Activated CD4-positive, CD25-positive, alpha-beta regulatory T cell treated with anti-CD3 and anti-CD28 coated beads, Interleukin-2, amount 50 U/mL, for 72 hours (primary cell): Measurements from ENCODE around the gene VPREB3.
A peak's percentile ranks its signal among the peaks of the same experiment; 100 is the strongest.
"Not testable (repeated sequence)": the region's sequence is repeated elsewhere in the genome, so short reads cannot be mapped to it uniquely, and the experiment has no call there.

Experiments used
- DNase-seq: peaks from one replicate; pipeline ENCODE4 v3.0.0; 2021

VPREB3 gene

DNA sequence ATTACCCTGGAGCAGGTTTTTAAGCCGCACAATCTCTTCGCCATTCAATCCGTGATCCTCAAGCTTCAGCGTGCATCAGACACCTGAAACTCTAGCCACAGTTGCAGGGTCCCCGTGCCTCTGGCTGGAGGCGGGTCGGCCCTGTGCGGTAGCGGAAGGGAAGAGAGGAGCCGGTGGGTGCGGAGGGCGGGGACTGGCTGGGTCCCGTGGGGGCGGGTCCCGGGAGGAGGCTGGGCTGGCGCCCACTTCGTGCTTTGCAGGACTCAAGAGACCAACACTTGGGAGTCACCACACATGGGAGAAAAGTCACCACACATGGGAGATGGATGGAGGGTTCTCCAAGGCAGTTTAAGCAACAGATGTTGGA lies 9.3 kb upstream of the VPREB3 start:
- peak; percentile 59 for DNase-seq

GRCh38 chr22:23762842-23763578 lies 8.8 kb upstream of the VPREB3 start, which contains the start of gene C22orf15:
C22orf15 (plus strand) TSS chr22:23762990; CDS start chr22:23763307, 317 bp downstream.
- no peak for DNase-seq

DNA sequence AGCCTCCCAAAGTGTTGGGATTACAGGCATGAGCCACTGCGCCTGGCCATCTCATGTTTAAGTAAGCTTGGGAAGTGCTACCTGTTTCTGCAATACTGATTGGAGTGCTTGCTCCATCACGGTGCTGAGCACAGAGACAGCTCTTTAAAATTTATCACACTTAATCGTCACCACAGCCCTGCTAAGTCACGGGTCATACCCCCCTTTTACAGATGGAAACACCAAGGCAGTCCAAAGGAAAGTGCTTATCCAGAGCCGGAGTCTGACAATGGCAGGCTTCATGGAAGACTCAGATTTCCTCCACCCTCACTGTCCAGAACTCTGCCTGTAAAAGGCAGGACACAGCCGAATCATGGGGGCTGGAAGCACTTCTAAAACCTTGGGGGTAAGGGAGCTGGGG lies 5.8 kb upstream of the VPREB3 start:
- no peak for DNase-seq

DNA sequence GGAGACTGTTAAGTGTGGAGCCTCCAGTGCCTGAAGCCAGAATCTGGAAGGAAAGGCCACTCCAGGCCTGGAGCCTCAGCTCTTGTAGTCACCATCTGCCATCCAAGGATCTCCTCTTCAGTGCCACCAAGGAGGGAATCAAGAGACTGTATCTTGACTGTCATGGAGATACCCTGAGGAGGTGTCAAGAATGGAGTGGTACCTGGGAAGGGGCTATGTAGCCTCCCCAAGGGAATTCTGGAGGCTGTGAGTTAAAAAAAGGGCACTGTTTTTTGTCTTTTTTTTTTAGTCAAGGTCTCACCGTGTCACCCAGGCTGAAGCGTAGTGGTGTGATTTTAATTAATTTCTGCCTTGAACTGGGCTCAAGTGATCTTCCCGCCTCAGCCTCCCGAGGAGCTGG lies 5.3 kb upstream of the VPREB3 start:
- no peak for DNase-seq

- no peak for DNase-seq
These were observed 2.7 kb upstream of the VPREB3 start for GRCh38 chr22:23756891-23757290.

GRCh38 chr22:23755711-23756110 lies 1.5 kb upstream of the VPREB3 start:
- no peak for DNase-seq

GRCh38 chr22:23754980-23755636 lies 883 bp upstream of the VPREB3 start:
- DNase-seq: no peak

DNA sequence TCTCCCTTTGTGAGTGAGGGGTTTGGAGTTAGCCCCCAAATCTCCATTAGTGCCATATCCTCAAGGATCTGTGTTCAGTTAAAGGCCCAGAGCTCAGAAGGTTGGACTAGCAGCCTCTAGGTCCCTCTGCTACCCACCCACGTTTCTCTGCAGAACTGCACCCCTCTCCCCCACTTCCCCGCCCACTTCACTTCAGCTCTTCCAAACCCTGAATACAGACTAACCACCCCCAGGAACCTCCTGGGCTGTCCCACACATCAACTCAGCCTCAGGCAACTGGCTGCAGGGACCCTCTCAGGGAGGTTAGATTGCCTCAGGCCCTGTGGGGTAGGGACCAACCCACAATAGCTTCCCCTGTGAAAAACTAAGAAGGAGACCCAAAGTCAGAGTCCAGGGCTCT lies 840 bp downstream of the VPREB3 start:
- DNase-seq: no peak

- no peak for DNase-seq
These were observed 1.5 kb downstream of the VPREB3 start for GRCh38 chr22:23752750-23753149.

DNA sequence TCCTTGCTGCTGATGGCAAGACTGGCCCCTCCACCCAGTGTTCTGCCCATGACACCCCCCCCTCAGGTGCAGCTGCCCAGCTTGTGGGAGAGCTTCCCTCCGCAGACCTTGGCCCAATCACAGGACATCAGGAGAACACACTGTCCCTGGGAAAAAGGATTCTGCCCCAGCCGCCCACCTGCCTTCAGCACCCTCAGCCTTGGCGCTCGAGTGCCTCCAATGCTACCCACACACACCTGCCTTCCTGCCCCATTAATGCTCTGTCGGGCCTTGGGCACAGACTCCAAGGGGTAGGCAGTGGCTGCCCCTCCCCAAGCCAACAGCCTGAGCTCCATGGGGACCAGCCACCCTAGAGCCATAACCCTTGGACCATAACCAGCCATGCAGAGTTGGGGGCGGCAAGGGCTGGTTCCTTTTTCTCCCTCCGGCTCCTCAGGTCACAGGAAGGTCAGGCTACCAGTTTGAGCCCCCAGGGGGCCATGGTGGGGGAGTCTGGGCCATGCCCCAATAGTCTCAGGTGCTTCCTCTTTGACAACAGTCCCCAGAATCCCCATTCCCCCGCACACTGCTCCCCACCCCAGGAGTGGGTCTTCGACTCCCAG lies 2.0 kb downstream of the VPREB3 start:
- DNase-seq: no peak

DNA sequence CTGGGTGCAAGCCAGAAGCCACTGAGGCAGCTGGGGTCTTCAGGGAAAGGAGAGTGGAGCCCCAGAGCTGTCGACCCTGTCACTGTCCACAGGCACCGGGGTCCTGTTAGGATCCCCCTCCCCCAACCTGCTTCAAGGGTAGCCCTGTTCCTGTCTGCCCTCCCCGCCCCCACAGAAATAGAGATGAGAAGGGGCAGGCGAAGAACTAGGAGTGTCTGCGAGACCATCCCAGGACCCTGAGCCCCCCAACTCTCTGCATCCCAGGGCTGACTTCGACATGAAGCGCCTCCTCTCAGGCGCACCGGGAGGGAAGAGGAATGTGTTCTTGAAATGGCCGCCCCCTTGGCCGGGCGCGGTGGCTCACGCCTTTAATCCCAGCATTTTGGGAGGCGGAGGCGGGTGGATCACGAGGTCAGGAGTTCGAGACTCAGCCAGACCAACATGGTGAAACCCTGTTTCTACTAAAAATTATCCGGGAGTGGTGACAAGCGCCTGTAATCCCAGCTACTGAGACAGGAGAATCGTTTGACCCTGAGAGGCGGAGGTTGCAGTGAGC lies 2.7 kb downstream of the VPREB3 start:
- DNase-seq: no peak

- peak; percentile 69 for DNase-seq
These were observed 3.3 kb downstream of the VPREB3 start, which contains the start of gene ZNF70 for GRCh38 chr22:23750714-23751440. ZNF70 (minus strand) TSS chr22:23751112; CDS start chr22:23745140, 5,972 bp downstream.

- DNase-seq: no peak
These were observed 3.9 kb downstream of the VPREB3 start for GRCh38 chr22:23750367-23750713.

GRCh38 chr22:23749841-23750301 lies 4.4 kb downstream of the VPREB3 start:
- no peak for DNase-seq

DNA sequence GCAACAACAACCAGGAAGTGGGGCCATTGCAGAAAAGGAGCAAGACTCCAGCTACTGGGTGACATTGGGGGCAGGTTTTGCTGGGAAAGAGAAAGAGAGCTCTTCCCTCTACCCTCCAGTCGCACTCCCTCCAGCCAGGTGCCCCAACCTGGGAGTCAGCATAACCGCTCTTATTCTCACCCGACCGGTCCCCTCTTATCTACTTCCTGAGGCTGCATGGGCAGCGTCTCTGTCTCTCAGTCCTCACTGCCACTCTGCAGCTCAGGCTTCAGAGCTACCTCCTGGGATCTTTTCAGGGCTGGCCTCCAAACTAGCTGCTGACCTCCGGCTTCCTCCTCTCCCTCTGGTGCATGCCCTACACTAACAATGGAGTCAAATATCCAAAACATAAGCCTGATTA lies 8.4 kb downstream of the VPREB3 start:
- no peak for DNase-seq

DNA sequence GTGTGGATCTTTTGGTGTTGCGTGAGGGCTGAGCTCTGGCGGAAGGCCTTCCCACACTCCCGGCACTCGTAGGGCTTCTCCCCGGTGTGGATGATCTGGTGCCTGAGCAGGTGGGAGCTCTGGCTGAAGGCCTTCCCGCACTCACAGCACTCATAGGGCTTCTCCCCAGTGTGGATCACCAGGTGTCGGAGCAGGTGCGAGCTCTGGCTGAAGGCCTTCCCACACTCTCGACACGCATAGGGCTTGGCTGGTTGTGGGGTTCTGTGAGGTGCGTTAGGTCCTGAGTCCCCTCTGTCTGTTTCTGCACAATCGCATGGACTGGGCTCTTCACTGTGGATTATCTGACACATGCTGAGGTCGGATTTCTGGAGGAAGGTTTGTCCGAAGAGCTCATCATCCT lies 9.7 kb downstream of the VPREB3 start:
- DNase-seq: no peak

- no peak for DNase-seq
These were observed 10.2 kb downstream of the VPREB3 start for GRCh38 chr22:23744001-23744400.

GRCh38 chr22:23743303-23743705 lies 10.9 kb downstream of the VPREB3 start:
- DNase-seq: no peak

DNA sequence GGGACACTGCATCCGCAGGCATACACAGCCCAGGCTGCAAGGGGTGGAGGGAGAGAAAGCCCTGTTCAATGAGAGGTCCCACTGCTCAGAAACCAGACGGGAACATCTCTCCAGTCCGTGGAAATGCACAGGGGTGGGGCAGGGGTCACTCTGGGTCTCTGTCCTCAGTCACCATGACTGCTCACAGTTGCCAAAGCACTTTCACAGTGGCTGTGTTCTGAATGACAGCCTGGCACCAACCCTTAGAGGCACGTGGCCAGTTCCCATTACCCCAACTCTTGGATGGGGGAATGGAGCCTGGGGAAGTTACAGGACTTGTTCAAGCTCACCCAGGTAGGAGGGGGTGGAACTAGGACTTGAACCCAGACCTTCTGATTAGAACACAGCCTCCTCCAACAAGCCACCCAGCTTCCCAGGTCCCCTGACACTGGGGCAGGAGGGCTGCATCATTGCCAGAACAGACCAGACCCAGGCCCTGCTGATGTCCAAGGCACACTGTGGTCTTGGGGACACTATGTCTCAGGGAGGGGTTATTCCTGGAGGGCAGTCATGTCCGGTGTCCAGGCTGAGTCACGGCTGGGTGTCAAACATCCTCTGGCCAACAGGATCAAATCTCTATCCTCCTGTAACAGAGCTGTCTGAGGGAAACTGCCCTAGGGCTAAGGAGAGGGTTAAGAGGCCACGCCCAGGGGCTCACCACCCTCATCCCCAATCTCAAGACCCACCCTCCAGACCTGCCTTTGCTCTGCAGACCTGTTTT lies 11.5 kb downstream of the VPREB3 start:
- DNase-seq: no peak

DNA sequence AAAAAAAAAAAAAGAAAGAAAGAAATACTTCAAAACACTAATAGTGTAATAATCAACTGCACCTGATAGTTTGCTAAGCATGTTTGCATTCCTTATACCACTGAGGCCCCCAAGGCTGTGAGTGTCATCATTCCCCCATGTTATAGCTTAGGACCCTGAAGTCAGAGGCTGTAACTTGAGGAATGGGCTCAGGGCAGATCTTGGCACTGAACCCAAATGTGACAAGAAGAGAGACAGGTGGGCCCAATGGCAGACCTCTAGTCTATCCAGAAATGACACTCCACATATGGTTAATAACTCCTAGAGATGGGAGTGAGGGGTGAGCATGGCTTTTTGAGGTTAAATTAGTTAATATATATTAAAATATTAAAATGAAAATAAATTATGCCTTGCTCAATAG lies 16.5 kb downstream of the VPREB3 start:
- no peak for DNase-seq

GRCh38 chr22:23728108-23728507 lies 26.1 kb downstream of the VPREB3 start:
- DNase-seq: not testable (repeated sequence)

DNA sequence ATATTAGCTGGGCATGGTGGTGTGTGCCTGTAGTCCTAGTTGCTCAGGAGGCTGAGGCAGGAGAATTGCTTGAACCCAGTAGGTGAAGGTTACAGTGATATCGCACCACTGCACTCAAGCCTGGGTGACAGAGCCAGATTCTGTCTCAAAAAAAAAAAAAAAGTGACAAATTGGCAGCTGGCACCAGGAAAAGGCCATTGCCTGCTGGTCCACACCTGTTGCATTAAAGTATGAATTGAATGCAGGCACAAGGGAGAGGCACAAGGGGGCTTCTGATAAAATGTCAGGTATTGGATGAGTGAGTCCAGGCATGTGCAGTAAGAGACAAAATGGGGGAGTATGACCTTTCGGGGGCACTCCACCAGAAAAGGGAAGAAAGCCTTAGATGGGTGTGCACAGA lies 31.5 kb downstream of the VPREB3 start:
- DNase-seq: no peak
